ENCODE data around the gene UAP1.

DNA sequence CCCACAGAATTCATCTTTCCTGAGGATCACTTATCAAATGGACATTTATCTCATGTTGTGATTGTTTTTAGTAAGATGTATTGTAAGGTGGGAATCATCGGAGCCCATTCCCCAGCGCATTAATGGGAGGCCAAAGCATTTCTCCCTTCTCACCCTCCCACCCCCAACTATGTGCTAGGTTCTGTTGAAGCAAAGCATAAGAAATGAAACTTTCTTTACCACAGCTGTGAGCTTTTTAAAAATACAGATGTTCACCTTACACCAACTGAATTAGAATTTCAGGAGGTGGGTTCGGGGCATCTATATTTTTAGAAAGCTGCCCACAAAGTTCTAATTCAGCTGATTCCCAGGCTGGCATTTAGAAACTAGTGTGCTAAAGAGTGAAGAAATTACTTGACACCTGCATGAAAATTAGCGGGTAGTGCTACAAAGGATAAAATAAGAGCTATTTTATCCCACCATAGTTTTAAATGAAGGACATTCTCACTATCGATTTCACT is 26.3 kb downstream of the UAP1 start:
- no peak for TF ChIP-seq CTCF (IDR thresholded peaks at IDR 0.05)
- no peak for TF ChIP-seq POLR2AphosphoS5 (IDR thresholded peaks at IDR 0.05)
